NCI-H2171 treated with DMSO at 0.1 percent for 48 hours (cell line): ENCODE data around the gene CENPX.

ENCODE experiments used
- DNase-seq: peaks from one replicate; lab custom pipeline; 2025; lab: John Stamatoyannopoulos, UW

Gene CENPX

DNA sequence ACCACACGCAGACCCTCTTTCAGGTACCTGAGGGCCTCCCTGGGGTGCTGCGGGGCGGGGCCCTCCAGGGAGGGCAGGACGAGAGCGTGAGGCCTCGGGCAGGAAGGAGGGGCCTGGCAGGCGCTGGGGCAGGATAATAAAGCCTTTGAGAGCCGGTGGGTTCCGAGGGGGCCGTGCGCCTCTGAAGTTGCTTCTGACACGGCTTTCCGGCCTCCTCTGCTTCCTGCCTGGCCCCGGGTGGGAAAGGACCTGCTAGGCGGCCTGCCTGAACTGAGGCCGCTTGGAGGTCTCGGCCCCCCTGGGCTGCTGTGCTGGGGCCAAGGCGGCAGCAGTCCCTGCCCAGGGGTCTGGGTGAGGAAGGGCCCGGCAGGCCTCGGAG lies 10.4 kb downstream of the CENPX start:
- DNase-seq = no peak

DNA sequence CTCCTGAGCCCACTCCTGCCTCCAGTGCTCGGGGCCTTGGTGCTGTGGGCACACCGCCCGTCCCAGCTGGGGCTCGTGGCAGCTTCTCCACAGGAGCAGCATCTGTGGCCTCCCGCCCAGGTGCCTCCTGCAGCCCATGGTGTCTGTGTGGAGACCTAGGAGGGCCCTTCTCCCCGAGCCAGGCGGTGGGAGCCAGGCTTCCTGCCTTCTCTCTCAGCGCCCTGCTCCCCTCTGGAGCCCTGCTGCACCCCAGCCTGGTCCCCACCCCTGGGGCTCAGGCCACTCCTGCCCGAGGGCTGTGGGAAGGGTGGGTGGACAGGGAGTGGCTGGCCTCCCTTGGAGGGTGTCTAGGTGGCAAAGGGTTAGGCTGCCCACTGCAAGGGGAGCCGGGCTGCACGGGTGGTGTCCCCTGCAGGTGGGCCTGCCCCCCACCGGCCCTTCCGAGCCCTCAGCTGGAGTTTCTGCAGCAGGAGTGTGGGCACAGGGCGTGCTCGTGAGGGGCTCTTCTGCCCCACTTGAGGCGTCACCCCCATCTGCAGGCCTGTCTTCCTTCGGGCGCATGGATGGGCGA lies 11.0 kb downstream of the CENPX start:
- DNase-seq = no peak

DNA sequence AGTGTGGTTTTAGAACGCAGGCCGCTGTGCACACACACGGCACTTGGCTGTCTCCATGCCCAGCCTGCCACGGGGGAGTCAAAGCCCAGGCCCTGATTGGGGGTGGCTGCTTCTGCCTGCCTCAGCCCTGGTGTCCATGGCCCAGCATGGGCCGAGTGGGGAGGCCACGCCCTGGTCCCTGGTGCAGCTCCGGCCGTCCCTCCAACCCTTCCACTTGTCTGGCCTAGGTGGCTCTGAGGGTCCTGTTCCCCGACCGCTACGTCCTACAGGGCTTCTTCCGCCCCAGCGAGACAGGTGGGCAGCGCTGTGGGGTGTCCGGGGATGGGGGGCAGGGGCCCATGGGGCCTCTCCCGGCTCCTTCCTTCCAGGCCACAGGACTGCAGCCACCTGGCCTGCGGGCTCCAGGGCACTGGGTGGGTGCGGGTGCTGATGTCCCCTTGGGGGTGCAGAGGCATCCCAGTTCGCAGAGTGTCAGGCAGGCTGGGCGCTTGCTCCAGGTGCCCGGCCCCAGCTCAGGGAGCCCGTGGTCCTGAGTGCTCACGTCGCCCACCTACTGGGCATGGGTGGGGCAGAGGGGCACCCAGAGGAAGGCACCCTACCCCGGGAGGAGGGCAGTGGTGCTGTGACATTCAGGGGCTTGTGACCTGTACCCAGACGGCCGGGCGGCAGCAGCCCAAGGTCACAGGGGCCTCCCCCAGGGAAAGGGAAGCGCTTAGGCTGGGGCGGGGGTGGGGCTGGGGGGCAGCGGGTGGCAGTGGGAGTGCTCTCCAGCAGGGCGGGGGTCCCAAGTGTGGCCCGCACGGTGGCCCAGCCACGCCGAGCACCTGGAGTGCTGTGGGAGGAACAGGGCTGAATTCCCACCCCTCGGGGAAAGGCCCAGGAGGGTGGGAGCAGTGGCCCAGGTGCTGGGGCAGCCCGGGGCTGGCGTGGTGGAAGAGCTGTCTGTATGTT lies 11.8 kb downstream of the CENPX start:
- no peak for DNase-seq

DNA sequence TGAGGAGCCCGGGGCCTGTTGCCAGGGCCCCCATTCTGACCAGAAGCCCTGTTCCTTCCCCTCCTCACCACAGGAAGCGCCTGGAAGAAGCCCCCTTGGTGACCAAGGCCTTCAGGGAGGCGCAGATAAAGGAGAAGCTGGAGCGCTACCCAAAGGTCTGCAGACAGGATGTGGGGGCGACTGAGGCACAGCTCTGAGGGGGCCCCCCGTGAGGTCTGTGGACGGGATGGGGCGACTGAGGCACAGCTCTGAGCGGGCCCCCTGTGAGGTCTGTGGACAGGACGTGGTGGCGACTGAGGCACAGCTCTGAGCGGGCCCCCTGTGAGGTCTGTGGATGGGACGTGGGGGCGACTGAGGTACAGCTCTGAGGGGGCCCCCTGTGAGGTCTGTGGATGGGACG lies 13.3 kb downstream of the CENPX start:
- no peak for DNase-seq

DNA sequence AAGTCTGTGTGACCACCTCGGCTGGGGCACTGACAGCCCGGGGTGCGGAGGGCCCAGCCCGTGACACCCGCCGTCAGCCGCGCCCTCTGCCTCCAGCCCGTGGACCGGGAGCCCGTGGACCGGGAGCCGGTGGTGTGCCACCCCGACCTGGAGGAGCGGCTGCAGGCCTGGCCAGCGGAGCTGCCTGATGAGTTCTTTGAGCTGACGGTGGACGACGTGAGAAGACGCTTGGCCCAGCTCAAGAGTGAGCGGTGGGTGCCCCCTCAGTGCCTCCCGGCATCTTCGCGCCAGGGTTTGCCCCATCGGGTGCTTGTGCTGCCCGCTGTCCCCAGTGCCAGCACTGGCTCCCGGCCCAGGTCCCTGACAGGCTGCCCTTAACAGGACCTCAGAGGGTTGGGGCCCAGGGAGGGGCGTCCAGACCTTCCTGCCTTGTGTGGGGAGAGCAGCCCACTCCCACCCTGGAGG lies 13.7 kb downstream of the CENPX start:
- no peak for DNase-seq

DNA sequence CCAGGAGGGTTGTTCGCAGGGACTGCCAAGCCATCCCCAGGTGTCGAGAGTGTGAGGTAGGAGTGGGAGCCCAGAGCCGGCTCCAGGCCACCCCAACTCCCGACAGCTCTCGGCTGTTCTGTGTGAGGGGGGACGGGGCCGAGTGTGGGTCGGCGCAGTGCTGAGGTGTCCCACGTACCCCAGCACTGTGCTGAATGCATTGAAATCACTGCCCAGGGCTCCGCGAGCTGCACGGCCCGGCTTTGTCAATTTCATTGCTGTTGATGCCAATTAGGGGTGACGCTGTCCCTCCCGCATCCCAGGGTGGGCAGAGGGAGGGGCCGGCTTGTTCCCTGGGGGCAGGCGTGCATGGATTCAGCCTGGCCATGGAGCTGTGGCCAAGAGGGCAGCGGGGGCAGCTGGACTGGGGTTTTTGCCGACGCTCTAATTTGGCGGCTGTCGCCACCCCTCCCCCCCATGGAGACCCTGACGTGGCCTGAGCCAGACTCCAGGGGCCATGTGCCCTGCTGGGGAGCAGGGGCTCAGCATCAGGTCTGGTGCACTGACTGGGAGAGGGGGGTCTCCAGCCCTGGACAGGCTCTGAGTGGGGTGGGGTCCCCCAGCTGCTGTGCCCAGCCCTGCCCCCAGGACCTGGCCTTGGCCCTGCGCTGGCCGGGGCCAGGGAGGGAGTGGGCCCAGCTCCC lies 14.3 kb downstream of the CENPX start:
- no peak for DNase-seq

DNA sequence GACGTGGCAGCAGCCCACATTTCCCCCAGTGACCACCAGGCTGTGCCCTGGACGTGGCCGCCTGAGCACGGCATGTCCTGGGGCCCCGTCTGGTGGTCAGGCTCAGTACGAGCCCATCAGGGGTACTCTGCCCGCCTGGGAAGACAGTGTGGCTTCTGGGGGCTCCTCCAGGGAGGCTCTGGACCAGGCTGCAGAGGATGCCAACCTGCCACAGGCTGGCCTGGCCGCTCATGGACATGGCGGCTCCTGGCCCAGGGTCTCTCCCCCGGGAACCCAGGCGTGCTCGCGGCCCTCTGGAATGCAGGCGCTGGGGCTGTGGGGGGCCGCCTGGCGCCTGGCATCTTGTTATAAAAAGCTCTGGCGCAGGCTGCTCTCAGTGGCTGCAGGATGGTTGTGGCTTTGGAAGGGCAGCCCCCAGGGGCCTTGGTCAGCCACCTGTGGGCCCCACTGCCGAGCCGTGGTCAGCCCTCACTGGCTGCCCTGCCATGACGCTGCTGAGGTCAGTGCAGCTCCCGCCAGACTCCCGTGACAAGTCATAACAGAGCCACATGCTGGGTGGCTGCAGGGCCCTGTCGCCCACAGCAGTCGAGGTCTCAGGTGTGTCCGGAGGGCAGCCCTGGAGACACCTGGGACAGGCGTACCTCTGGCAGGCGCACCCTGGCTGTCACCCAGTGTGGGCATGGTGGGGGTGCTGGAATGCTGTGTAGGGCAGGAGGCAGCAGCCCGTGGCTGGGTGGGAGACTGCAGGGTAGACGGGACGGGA lies 15.0 kb downstream of the CENPX start:
- DNase-seq = no peak

DNA sequence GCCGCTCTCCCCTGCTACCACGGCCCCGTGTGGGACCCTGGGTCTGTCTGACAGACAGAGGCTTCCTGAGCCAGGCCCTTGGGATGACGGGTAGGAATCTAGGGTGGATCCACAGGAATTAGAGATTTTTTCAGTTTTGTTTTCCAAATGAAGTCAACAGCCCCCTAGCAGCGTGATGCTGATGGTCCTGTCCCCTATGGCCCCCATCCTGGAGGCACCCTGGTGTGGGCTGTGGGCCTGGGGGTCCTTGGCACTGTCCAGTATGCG lies 15.5 kb downstream of the CENPX start:
- DNase-seq = no peak

DNA sequence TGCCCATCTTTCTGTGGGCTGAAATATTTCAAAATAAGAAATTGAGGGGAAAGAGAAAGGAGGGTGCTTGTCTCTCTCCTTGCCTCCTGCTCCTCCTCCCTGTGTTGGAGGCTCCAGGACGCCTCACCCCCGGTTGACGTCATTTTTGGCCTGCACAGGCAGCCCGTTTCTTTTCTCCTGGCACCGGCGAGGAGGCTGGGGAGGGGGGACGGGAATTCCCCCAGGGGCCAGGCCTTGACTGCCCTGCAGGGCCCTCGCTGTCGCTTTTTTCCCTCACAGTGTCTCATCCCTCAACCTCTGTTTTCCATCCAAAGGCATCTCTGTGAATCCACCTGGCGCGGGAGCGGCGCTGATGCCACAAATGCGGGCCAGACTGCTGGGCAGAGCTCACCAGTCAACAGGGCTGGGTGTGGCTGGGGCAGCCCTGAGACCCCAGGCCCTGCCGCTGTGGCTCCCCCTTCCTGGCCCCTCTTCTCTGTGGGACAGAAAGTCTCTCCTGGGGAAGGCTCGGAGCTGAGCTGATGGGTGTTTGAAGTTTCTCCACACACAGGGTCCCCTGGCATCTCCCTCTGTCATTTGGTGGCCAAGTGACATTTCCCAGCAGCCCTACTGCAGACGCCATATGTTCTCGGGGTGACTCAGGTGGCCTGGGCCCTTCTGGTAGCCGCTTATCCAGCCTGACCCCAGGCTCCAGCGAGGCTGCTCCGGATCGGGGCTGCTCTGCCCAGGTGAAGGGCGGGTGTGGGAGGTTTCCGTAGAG lies 16.0 kb downstream of the CENPX start:
- DNase-seq = no peak

DNA sequence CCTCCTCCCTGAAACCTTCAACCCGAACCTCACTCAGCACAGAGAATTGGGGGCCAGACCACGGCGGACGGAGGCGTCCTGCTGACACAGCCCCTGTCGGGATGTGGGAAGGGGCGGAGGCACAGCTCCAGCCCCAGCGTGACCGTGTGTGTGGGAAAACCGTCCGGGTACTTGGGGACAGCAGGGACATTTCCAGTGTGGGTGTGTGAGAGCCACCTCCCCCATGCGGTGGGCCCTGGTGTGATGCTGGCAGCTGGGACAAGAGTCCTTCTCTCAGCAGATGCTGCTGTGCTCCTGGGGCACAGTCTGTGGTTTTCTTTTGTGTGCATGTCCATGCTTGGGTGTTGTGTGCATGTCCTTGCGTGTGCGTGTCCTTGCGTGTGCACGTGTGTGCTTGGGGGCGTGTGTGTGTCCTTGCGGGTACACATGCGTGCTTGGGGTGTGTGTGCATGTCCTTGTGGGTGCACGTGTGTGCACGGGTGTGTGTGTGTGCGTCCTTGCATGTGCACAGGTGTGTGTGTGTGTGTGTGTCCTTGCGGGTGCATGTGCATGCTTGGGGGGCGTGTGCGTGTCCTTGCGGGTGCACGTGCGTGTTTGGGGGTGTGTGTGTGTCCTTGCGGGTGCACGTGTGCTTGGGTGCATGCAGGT lies 16.9 kb downstream of the CENPX start:
- no peak for DNase-seq

DNA sequence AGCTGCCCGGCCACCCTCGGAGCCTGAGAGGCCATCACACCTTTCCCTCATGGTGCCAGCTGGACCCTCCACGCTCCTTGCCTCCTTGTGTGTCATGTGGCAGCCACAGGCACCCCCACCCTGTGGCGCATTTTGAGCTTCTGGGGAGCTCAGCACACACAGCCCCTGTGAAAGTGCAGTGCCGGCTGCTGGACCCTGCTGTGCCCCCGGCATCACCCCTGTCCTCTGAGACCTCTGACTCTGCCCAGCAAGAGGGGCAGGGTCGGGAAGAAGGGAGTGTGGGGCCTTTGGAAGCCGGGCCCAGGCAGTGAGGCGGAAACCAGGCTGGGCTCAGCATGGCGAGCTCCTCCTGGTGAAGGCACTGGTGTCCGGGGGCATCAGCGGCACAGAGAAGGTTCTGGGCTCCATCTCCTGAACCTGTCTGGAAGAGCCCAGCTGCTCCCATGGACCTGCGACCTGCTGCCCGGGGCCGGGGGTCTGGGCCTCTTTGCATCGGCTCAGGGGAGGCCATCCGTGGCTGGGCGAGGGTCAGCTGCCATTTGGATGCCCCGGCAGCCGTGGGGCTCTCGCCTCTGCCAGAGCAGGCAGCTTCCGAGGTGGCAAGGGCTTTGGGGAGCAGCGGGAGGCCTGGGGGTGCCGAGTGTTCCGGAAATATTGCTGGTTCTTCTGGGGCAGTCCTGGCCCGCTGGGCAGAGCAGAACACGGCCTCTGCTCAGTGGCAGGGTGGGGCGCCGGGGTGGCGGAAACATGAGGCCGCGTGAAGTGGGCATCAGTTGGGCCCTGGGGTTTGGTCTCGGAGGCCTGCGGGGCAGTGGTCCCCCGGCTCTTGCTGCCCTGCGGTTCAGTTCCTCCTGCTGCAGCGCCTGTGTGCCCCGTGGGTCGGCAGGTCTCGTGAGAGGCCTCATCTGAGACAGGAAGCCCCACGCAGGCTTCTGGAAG lies 17.9 kb downstream of the CENPX start:
- no peak for DNase-seq

DNA sequence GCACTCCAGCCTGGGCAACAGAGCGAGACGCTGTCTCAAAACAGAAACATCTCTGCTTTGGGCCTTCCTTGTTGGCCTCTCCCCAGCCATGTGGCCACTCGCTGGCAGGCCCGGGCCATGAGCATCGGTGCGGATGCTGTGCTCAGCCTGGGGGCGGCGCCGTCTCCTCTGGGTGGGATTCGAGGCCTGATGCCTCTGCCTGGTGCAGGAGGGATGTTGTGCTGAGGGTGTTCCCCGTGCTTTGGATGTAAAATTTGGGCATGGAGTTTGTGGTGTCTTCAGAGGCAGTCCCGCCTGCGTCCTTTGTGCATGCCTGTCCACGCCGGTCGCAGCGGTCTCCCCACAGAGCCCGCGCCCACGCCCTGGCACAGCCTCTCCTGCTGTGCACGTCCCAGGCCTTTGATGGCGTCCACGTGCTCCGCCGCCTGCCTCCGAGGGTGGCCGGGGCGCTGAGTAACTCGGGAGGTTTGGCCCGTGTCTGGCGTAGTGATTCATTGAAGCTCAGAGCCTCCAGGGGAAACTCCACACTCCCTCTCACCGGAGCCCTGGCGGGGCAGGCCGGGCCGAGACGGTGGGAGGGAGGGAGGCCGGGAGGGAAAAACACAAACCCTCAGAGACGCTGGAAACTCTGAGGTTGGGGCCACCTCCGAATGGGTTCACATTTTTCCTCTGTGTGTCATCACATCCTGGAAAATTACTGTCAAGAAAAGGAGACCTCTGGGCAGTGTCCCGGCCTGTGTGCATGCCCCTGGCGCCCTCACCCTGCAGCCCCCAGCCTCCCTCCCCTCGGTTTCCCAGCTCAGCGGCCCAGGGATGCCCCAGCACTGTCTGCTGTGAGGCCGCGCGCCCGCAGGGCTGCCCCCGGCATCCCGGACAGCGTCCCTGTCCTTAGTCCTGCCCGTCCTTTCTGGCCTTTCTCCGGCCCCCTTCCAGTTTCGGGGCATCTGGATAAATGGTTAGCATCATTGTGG lies 19.0 kb downstream of the CENPX start:
- no peak for DNase-seq

DNA sequence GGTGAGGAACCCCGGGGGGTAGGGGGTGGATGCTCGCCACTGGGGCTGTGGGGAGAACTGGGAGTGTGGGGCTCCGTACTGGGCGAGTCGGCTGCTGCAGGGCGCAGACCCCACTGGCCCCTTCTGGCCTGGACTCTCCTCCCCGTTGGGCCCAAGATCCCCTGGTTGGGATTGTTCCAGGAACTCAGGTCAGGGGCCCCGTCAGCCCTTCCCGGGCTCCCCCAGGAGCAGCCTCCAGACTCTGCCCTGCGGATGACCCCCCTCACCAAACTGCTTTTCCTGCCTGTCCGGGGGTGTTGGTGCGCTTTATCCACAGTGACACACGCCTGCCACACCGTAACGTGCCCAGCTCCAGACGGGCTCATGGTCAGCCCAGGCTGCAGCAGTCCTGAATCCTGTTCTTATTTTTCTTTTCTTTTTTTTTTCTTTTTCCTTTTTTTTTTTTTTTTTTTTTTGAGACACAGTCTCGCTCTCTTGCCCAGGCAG lies 21.1 kb downstream of the CENPX start:
- peak; percentile 50 for DNase-seq

DNA sequence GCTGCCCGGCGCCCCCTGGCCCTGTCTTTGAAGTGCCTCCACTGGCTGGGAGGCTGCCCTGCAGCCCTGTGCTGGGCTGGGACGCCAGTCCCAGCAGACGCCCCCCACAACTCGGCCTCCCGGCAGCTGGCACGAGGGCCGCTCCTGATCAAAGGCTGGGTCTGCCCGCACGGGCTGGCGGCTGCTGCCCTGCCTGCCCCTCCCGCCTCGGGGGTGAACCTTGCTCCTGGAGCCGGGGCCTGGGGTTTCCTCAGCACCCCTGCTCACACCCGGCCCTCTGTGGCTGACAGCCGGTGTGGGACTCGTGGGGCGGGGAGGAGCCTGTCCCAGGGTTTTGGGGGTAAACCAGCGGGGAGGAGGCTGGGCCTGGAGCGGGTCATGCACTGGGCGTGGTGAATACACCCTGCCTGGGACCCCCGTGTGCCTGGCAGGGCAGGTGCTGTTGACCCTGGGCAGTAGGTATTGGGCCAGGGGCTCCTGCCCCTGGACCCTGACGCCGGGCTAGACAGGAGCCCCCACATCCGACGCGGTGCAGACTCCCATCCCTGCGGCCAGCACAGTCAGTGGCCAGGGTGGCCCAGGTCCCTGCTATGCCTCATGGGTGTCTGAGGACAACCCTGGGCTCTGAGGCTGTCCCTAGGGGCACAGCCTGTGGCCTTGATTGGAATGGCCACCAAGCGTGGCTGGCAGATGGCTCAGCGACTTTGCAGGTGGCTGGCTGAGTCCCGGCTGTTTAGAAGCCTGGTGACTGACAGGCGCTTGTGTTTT lies 21.7 kb downstream of the CENPX start:
- DNase-seq = peak; percentile 74

DNA sequence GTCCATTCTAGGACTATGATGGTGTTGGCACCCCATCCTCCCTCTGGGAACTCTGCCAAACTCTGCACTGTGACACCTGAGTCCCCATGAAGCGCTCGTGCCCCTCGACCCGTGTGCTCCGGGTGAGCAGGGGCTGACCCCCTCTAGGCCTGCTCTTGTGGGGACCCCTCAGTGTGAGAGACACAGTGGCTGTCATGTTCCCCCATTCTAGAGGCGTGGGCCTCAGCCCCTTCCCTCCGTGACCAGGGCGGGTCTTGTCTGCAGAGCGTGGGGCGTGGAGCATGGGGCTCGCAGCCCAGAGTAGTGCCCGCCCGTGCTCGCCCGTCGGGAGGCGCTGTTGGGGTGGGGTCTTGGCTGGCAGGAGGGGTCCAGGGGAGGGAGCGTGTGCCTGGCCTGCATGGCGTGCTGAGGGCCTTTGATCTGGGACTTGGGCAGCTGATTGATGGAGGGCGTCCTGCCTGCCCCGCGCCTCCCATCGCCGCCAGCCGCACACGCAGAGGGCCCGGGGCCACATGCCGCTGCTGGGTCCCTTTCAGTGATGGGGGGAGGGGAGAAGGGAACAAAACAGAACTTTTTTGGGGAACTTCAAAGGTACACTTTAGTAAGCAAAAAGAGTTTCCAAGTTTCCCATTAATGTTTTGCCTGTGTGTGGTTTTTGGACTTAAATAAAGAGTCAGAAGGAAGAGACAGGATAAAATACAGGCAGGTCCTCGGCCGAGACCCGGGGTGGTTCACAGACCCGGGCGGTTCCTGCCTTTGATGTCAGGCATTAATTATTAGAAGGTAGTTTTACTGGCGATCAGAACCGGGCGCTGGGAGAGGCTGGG lies 22.5 kb downstream of the CENPX start:
- no peak for DNase-seq

DNA sequence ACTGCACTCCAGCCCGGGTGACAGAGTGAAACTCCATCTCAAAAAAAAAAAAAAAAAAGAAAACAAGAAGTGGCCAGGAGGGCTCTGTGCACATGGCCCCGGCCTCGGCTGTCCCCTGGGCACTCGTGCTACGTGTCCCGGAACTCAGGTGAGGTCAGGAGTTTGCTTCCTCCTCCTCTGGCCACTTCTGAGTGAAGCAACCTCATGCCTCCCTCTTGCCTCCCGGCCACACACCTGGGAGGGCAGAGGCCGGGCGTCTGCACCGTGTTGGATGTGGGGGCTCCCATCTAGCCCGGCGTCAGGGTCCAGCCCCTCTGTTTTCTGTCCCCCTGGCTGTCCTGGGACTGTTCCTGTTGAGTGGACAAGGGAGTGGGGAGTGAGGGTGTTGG lies 23.1 kb downstream of the CENPX start:
- no peak for DNase-seq
